GM12878 (cell line): Measurements from ENCODE around the gene ANO9. TPM values are rescaled to one million over a fixed set of nuclear protein-coding genes. Genes with fewer than 3 reads are reported as not detected.

Experiments used
- ATAC-seq: fragments of 200-7000 bp; cut with Tn5 transposase; 3 replicates; pipeline ENCODE4 v1.9.1; 2020; ENCODE audit warnings: mild to moderate bottlenecking, moderate library complexity
- BruUV-seq: library from RNA; stranded (reverse); fragments of 400-500 nt; replicated peaks from 2 replicates; lab custom pipeline; 2021; lab: Mats Ljungman, UMichigan
- CTCF ChIA-PET: fragments of 300-600 bp; sonication (Branson Sonifier 250); formaldehyde crosslinking; extraction: SDS; loops from one replicate; lab custom pipeline; 2021; ENCODE audit warnings: inconsistent platforms; lab: Yijun Ruan, JAX
- POLR2A ChIA-PET: fragments of 350-600 bp; formaldehyde crosslinking; extraction: SDS; loops from one replicate; lab custom pipeline; 2021; ENCODE audit warnings: inconsistent platforms; lab: Charles Lee
- RAD21 ChIA-PET: fragments of 300-600 bp; sonication (Branson Sonifier 250); formaldehyde crosslinking; loops from one replicate; lab custom pipeline; 2023; ENCODE audit warnings: antibody characterized with exemption; ENCODE audit not compliant: unreplicated experiment; lab: Charles Lee
- SMC1A ChIA-PET: fragments of 300-600 bp; sonication (Branson Sonifier 250); formaldehyde crosslinking; loops from one replicate; lab custom pipeline; 2023; ENCODE audit not compliant: unreplicated experiment, uncharacterized antibody; lab: Charles Lee
- DNase-seq: peaks from one replicate; pipeline ENCODE4 v3.0.0-alpha.2; 2011; ENCODE audit warnings: low read depth, low spot score
- FAIRE-seq: peaks from 3 replicates; lab custom pipeline; 2011; peaks lifted over from hg19 to GRCh38; lab: Jason Lieb, UNC
- H2AFZ ChIP-seq: 2 replicates; pipeline ENCODE4 v1.6.0; 2011; ENCODE audit warnings: low read depth, low read length, control low read depth; ENCODE audit not compliant: control insufficient read depth
- H3K27ac ChIP-seq: 2 replicates; pipeline ENCODE4 v1.5.1; 2011; ENCODE audit warnings: control low read depth; ENCODE audit not compliant: control insufficient read depth, insufficient read depth
- H3K27me3 ChIP-seq, 2 experiments: replicated peaks in 1 of 2; 2 replicates each; pipeline versions ENCODE4 v1.6.0 to v1.6.1; 2011; ENCODE audit warnings: low read length in 1 of 2; ENCODE audit not compliant: control insufficient read depth in 2 of 2, insufficient read depth in 2 of 2
- H3K36me3 ChIP-seq, 2 experiments: 2 replicates each; pipeline ENCODE4 v1.5.1; 2011; ENCODE audit warnings: low read length in 1 of 2; ENCODE audit not compliant: control insufficient read depth in 2 of 2, insufficient read depth in 2 of 2
- H3K4me1 ChIP-seq: 2 replicates; pipeline ENCODE4 v1.6.1; 2011; ENCODE audit warnings: mild to moderate bottlenecking, low read length, moderate library complexity, mixed read lengths; ENCODE audit not compliant: control insufficient read depth, insufficient read depth
- H3K4me2 ChIP-seq: 2 replicates; pipeline ENCODE4 v1.6.0; 2011; ENCODE audit warnings: control low read depth; ENCODE audit not compliant: control insufficient read depth, insufficient read depth
- H3K4me3 ChIP-seq: fragments of 200-600 bp; sonication (generic); 2 replicates; pipeline ENCODE4 v1.5.1; 2016
- H3K79me2 ChIP-seq: 2 replicates; pipeline ENCODE4 v1.6.0; 2011; ENCODE audit warnings: low read length; ENCODE audit not compliant: control insufficient read depth, insufficient read depth
- H3K9ac ChIP-seq: 2 replicates; pipeline ENCODE4 v1.8.0; 2011; ENCODE audit warnings: low read length, control low read depth, mixed read lengths; ENCODE audit not compliant: control insufficient read depth, insufficient read depth
- H3K9me3 ChIP-seq: replicated peaks from 3 replicates; pipeline ENCODE4 v1.5.1; 2011; ENCODE audit warnings: mild to moderate bottlenecking, low read length; ENCODE audit not compliant: control insufficient read depth, insufficient read depth
- H4K20me1 ChIP-seq: 2 replicates; pipeline ENCODE4 v1.6.0; 2011; ENCODE audit not compliant: control insufficient read depth, insufficient read depth
- BCL11A ChIP-seq: IDR thresholded peaks from 2 replicates; pipeline ENCODE4 v1.6.1; 2011; ENCODE audit warnings: low read depth, low read length
- BCLAF1 ChIP-seq: fragments of 450-650 bp; IDR thresholded peaks from 2 replicates; pipeline ENCODE4 v1.6.1; 2017; ENCODE audit warnings: antibody characterized with exemption, mild to moderate bottlenecking, moderate library complexity
- CHD1 ChIP-seq: IDR thresholded peaks from 2 replicates; pipeline ENCODE4 v1.6.1; 2012; ENCODE audit warnings: low read depth, low read length, improper control_type of control experiment
- GATAD2B ChIP-seq: fragments of 450-650 bp; conservative IDR thresholded peaks from 2 replicates; pipeline ENCODE4 v1.6.1; 2017; ENCODE audit warnings: low read depth, mild to moderate bottlenecking, moderate library complexity
- HCFC1 ChIP-seq: fragments of 150-350 bp; IDR thresholded peaks from 2 replicates; pipeline ENCODE4 v1.6.1; 2014; ENCODE audit warnings: low read length
- HDAC6 ChIP-seq: fragments of 200-600 bp; sonication (generic); IDR thresholded peaks from one replicate; pipeline ENCODE4 v1.8.0; 2017; ENCODE audit warnings: antibody characterized with exemption; ENCODE audit not compliant: unreplicated experiment
- MYC ChIP-seq: IDR thresholded peaks from 2 replicates; pipeline ENCODE4 v1.6.1; 2011; ENCODE audit warnings: mild to moderate bottlenecking, low read length, moderate library complexity, inconsistent platforms; ENCODE audit not compliant: insufficient read depth, insufficient replicate concordance, insufficient read length, severe bottlenecking
- NBN ChIP-seq: fragments of 450-650 bp; IDR thresholded peaks from 2 replicates; pipeline ENCODE4 v1.6.1; 2016
- NRF1 ChIP-seq: conservative IDR thresholded peaks from 2 replicates; pipeline ENCODE4 v1.6.1; 2011; ENCODE audit warnings: mild to moderate bottlenecking, low read depth, low read length, improper control_type of control experiment
- PAX8 ChIP-seq: fragments of 450-650 bp; IDR thresholded peaks from 2 replicates; pipeline ENCODE4 v1.6.1; 2017; ENCODE audit warnings: mild to moderate bottlenecking, moderate library complexity
- RUNX3 ChIP-seq: IDR thresholded peaks from 2 replicates; pipeline ENCODE4 v1.6.1; 2012; ENCODE audit warnings: low read length, inconsistent platforms
- TAF1 ChIP-seq: IDR thresholded peaks from 2 replicates; pipeline ENCODE4 v1.6.1; 2011; ENCODE audit warnings: mild to moderate bottlenecking, low read depth, low read length, borderline replicate concordance
- ZNF274 ChIP-seq: IDR thresholded peaks from one replicate; pipeline ENCODE4 v1.8.0; 2011; ENCODE audit not compliant: insufficient read length, insufficient read depth
- WGBS: methylation state at CpG from one replicate; pipeline ENCODE4 v1.1.6; 2016; ENCODE audit warnings: low lambda C conversion rate; ENCODE audit not compliant: insufficient replicate concordance, insufficient coverage; ENCODE audit errors: missing lambda C conversion rate; 5-methylcytosine and 5-hydroxymethylcytosine counted together
- in situ Hi-C: fragments of 300-500 bp; cut with MboI; formaldehyde crosslinking; loops from 9 replicates; pipeline ENCODE4 v1.14.3; 2018; ENCODE audit warnings: mixed read lengths
- intact Hi-C: fragments of 100-400 bp; cut with micrococcal nuclease; formaldehyde crosslinking; loops from one replicate; pipeline ENCODE4 v1.14.2; 2022; ENCODE audit not compliant: unreplicated experiment
- polyA plus RNA-seq, 11 experiments: library from polyadenylated mRNA; depleted of rRNA in 4 of 11; unstranded in 6 of 11; stranded (reverse) in 5 of 11; fragments of >200 nt; fragmentation: Nextera tagmentation in 4 of 11; fragmentation: Illumina TruSeq in 1 of 11; extraction: Ambion mirVana in 4 of 11; extraction: Trizol in 1 of 11; gene quantifications; 1 replicate in 1 of 11; 2 replicates in 10 of 11; pipeline versions ENCODE4 v1.2.1 to v1.2.3, GENCODE V29; 2011 to 2016; ENCODE audit warnings: inconsistent platforms in 2 of 11, missing spikeins in 2 of 11, low read depth in 1 of 11
- total RNA-seq, 4 experiments: library from RNA; depleted of rRNA in 3 of 4; stranded (reverse); fragments of >200 nt in 3 of 4; fragmentation: Illumina TruSeq in 1 of 4; extraction: Trizol in 1 of 4; gene quantifications; 2 replicates each; pipeline versions ENCODE4 v1.2.1 to v1.2.3, GENCODE V29; 2013 to 2021
- TF ChIP-seq, protein P1 (sequence below): fragments of 450-650 bp; IDR thresholded peaks from 2 replicates; pipeline ENCODE4 v1.6.1; 2016; ENCODE audit warnings: mild to moderate bottlenecking
- TF ChIP-seq, protein P2 (sequence below): fragments of 450-650 bp; conservative IDR thresholded peaks from 2 replicates; pipeline ENCODE4 v1.6.1; 2017; ENCODE audit warnings: mild to moderate bottlenecking, moderate library complexity

ANO9 gene
- total and polyA plus RNA-seq, 10 of the 15 experiments (the other 5 are each of a cell fraction or from before 2014, with no cell fraction given), result 0.21 to 42.3 (median 12.0) TPM

- TF ChIP-seq, protein P1, sequence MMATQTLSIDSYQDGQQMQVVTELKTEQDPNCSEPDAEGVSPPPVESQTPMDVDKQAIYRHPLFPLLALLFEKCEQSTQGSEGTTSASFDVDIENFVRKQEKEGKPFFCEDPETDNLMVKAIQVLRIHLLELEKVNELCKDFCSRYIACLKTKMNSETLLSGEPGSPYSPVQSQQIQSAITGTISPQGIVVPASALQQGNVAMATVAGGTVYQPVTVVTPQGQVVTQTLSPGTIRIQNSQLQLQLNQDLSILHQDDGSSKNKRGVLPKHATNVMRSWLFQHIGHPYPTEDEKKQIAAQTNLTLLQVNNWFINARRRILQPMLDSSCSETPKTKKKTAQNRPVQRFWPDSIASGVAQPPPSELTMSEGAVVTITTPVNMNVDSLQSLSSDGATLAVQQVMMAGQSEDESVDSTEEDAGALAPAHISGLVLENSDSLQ, result no peak
- no peak for TF ChIP-seq ZNF274
Measured at GRCh38 chr11:379205-380094, 62.4 kb downstream of the ANO9 start (continued).

DNA sequence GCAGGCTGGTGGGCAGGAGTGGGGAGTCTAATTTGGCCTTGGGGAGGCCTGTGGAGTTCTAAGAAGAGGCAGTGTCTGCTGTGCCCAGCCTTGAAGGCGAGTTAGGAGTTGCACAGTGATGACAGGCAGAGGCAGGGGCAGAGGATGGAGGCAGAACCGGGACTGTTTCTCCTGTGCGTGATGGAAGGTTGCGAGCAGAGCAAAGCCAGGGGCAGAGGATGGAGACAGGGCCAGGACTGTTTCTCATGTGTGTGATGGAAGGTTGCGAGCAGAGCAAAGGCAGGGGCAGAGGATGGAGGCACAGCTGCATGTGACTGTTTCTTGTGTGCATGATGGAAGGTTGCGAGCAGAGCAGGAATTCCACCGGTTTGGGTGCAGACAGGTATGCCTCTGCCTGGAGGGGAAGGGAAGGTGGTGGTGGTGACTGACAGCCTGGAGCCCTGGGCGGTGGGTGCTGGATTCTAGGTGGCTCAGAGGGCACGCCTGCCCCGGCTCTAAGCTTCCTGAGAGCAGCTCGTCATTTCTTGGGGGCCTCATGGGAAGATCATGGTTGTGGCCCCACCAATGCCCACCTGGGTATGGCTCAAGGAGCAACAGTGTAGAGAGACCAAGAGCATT is 63.8 kb downstream of the ANO9 start:
- 44% methylated on average over 11 of the region's 11 CpGs for WGBS
- CTCF ChIA-PET, result no interaction called here
- BruUV-seq, result no TSS peak
- TF ChIP-seq HDAC6 (no peak), HCFC1 (no peak), NRF1 (no peak), NBN (no peak), MYC (no peak), PAX8 (no peak), BCL11A (no peak), TAF1 (no peak), GATAD2B (no peak), RUNX3 (no peak), CHD1 (no peak), BCLAF1 (no peak)
- TF ChIP-seq, protein P2, sequence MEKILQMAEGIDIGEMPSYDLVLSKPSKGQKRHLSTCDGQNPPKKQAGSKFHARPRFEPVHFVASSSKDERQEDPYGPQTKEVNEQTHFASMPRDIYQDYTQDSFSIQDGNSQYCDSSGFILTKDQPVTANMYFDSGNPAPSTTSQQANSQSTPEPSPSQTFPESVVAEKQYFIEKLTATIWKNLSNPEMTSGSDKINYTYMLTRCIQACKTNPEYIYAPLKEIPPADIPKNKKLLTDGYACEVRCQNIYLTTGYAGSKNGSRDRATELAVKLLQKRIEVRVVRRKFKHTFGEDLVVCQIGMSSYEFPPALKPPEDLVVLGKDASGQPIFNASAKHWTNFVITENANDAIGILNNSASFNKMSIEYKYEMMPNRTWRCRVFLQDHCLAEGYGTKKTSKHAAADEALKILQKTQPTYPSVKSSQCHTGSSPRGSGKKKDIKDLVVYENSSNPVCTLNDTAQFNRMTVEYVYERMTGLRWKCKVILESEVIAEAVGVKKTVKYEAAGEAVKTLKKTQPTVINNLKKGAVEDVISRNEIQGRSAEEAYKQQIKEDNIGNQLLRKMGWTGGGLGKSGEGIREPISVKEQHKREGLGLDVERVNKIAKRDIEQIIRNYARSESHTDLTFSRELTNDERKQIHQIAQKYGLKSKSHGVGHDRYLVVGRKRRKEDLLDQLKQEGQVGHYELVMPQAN, result no peak

More for the DNA sequence above, 63.8 kb downstream of the ANO9 start:
- no peaks in the 10 kb centered on the region for H3K27me3 ChIP-seq
- SMC1A ChIA-PET, result no interaction called here
- H3K79me2 ChIP-seq, result no peaks in the 10 kb centered on the region
- H3K4me1 ChIP-seq, result no peaks in the 10 kb centered on the region
- H3K4me3 ChIP-seq, result no peak overlapping the region
- H3K27ac ChIP-seq, result no peak overlapping the region
- no peak for FAIRE-seq
- in situ Hi-C loops (no loop called here), intact Hi-C loops (no loop called here)
- POLR2A ChIA-PET, result no interaction called here
- no peak overlapping the region for H3K4me2 ChIP-seq
- DNase-seq, result no peak
- no peak overlapping the region for H3K9ac ChIP-seq
- no peaks in the 10 kb centered on the region for H3K36me3 ChIP-seq
- no peak overlapping the region for H2AFZ ChIP-seq
- RAD21 ChIA-PET, result no interaction called here
- no peaks in the 10 kb centered on the region for H3K9me3 ChIP-seq
- peak; percentile 28; the same call in 1 of the 3 replicates for ATAC-seq
- no peaks in the 10 kb centered on the region for H4K20me1 ChIP-seq
